Ecto neural progenitor cell (in vitro differentiated cells): ENCODE measurements around the gene CRLF3.
"Not testable (repeated sequence)": the region's sequence is repeated elsewhere in the genome, so short reads cannot be mapped to it uniquely, and the experiment has no call there.

Experiments used
- DNase-seq: peaks from one replicate; pipeline ENCODE4 v3.0.0-alpha.2; 2018; ENCODE audit warnings: low spot score

The CRLF3 gene

GRCh38 chr17:30736371-30736770, 88.1 kb downstream of the CRLF3 start:
- DNase-seq: not testable (repeated sequence)

- DNase-seq: not testable (repeated sequence)
Measured at GRCh38 chr17:30735644-30736043, 88.8 kb downstream of the CRLF3 start.

DNA sequence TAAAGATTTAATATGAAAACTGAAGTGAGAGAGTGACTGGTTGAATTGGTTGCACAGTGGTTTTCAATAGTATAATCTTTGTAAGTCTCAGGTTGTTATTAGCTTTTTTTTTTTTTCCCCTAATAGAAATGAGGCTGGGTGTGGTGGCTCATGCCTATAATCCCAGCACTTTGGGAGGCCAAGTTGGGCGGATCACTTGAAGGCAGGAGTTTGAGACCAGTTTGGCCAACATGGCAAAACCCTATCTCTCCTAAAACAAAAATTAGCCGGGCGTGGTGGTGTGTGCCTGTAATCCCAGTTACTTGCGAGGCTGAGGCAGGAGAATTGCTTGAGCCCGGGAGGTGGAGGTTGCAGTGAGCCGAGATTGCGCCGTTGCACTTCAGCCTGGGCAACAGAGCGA, 89.3 kb downstream of the CRLF3 start:
- DNase-seq: not testable (repeated sequence)

- not testable (repeated sequence) for DNase-seq
Measured at GRCh38 chr17:30734153-30734552, 90.3 kb downstream of the CRLF3 start.
